ENCODE results near the gene DCTPP1.

DNA sequence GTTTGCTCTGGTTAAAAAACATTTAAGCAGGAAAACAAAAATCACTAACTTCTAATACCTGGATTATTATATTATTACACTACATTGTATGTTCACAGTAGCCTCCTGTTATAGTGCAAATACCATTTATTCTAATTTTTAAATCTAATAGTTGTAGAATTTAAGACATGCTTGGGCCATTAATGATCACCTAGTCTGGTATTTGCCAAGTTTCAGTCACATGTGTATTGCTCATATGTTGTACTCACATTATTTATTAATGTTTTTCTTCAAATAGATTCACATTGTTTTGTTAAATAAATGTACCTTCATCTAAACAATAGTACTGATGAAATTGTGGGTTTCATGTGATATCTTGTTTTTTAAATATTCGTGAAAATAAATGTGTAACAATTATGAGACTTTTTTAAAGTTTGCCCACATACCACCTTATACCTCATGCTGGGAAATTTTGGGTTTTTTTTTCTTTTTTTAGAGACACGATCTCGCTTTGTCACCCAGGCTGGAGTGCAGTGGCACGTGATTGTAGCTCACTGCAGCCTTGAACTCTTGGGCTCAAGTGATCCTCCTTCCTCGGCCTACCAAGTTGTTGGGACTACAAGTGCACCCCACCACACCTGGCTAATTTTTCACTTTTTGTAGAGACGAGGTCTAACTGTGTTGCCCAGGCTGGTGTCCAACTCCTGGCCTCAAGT, 16.6 kb downstream of the DCTPP1 start:
- TF ChIP-seq ELF1 (IDR thresholded peaks at IDR 0.05), result no peak
- TF ChIP-seq RCOR1 (IDR thresholded peaks at IDR 0.05; ENCODE audit: low read length), result no peak
- TF ChIP-seq, protein P1, sequence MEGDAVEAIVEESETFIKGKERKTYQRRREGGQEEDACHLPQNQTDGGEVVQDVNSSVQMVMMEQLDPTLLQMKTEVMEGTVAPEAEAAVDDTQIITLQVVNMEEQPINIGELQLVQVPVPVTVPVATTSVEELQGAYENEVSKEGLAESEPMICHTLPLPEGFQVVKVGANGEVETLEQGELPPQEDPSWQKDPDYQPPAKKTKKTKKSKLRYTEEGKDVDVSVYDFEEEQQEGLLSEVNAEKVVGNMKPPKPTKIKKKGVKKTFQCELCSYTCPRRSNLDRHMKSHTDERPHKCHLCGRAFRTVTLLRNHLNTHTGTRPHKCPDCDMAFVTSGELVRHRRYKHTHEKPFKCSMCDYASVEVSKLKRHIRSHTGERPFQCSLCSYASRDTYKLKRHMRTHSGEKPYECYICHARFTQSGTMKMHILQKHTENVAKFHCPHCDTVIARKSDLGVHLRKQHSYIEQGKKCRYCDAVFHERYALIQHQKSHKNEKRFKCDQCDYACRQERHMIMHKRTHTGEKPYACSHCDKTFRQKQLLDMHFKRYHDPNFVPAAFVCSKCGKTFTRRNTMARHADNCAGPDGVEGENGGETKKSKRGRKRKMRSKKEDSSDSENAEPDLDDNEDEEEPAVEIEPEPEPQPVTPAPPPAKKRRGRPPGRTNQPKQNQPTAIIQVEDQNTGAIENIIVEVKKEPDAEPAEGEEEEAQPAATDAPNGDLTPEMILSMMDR (IDR thresholded peaks at IDR 0.05), result no peak
- TF ChIP-seq SIN3A (IDR thresholded peaks at IDR 0.05; ENCODE audit: borderline replicate concordance, low read depth, low read length), result no peak
- no peak for TF ChIP-seq RAD21 (IDR thresholded peaks at IDR 0.05; ENCODE audit: low read length)
- no peak for TF ChIP-seq EZH2phosphoT487 (IDR thresholded peaks at IDR 0.05; ENCODE audit: borderline replicate concordance, low read depth)
- TF ChIP-seq CHD2 (IDR thresholded peaks at IDR 0.05; ENCODE audit: low read length, partially characterized antibody), result no peak
- TF ChIP-seq USF2 (IDR thresholded peaks at IDR 0.05; ENCODE audit: borderline replicate concordance, low read depth, low read length), result no peak
- no peak for TF ChIP-seq JUND (IDR thresholded peaks at IDR 0.05)
